ENCODE measurements around the gene HCK. TPM values are rescaled to one million over a fixed set of nuclear protein-coding genes. Genes with fewer than 3 reads are reported as not detected.

Gene HCK
- total and polyA plus RNA-seq, 2 donors (not counting 1 experiment from before 2014, with no cell fraction given): not detected

DNA sequence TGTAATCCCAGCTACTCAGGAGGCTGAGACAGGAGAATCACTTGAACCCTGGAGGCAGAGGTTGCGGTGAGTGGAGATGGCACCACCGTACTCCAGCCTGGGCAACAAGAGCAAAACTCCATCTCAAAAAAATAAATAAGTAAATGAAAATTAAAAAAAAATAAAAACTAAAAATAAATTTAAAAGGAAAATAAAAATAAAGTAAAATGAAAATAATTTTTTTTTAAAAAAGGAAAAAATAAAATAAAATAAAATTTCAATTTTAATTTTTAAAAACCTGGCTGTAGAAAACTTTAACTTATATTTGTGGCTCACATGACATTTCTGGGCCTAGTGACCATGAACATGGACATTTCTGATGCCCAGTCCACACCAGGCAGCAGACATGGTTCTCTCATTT is 16.1 kb downstream of the HCK start:
- no peak overlapping the region for H3K27ac ChIP-seq (ENCODE audit: insufficient read depth, low read length)

DNA sequence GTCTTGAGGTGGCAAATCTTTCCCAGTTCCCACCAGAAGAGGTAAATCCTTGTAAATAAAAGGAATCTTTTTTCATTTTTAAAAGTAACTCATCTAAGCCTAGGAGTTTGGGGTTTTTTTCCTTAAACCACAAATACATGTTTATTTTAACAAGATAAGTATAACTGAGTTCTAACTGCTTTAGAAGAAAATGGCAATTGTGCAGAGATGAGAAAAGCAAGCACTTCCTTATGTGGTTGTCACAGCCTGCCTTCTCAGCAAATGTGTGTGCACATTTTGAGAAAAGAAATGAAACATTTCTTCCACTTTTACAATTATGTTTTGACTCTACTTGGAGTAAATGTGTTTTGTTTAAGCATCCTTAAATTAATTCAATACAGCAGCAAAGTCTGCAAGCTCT is 17.7 kb downstream of the HCK start:
- Histone ChIP-seq H4K20me1 (ENCODE audit: control insufficient read depth, extremely low read depth, insufficient read depth, low read length) (no peaks in the 10 kb centered on the region), H3K4me3 (replicated peaks in 1 of 4; ENCODE audit: control extremely low read depth in 1 of 4, insufficient read depth in 1 of 4, low read depth in 3 of 4, low read length in 4 of 4) (no peak overlapping the region), H3K4me2 (ENCODE audit: extremely low read depth, insufficient read depth, low read length) (no peak overlapping the region), H3K79me2 (ENCODE audit: control insufficient read depth, insufficient read depth, low read length) (no peaks in the 10 kb centered on the region), H3K9me3 (ENCODE audit: control insufficient read depth, insufficient read depth, low read depth, low read length) (no peaks in the 10 kb centered on the region), H3K36me3 (ENCODE audit: control insufficient read depth, insufficient read depth, low read length) (no peaks in the 10 kb centered on the region), H3K4me1 (ENCODE audit: control insufficient read depth, extremely low read depth, insufficient read depth, low read length) (peaks cover 4% of the 10 kb centered on the region), H3K27ac (ENCODE audit: insufficient read depth, low read length) (no peak overlapping the region), H3K9ac (ENCODE audit: insufficient read depth, low read length) (no peak overlapping the region), H3K27me3 (ENCODE audit: control insufficient read depth, insufficient read depth, low read length) (peaks cover 2% of the 10 kb centered on the region), H2AFZ (ENCODE audit: low read length) (no peak overlapping the region)
- DNase-seq (ENCODE audit: low read depth in 2 of 2): peak; percentile 15 to 21
- no peak for TF ChIP-seq EZH2 (IDR thresholded peaks at IDR 0.05; ENCODE audit: low read length, missing control alignments)
- TF ChIP-seq, protein P1, sequence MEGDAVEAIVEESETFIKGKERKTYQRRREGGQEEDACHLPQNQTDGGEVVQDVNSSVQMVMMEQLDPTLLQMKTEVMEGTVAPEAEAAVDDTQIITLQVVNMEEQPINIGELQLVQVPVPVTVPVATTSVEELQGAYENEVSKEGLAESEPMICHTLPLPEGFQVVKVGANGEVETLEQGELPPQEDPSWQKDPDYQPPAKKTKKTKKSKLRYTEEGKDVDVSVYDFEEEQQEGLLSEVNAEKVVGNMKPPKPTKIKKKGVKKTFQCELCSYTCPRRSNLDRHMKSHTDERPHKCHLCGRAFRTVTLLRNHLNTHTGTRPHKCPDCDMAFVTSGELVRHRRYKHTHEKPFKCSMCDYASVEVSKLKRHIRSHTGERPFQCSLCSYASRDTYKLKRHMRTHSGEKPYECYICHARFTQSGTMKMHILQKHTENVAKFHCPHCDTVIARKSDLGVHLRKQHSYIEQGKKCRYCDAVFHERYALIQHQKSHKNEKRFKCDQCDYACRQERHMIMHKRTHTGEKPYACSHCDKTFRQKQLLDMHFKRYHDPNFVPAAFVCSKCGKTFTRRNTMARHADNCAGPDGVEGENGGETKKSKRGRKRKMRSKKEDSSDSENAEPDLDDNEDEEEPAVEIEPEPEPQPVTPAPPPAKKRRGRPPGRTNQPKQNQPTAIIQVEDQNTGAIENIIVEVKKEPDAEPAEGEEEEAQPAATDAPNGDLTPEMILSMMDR (conservative IDR thresholded peaks at IDR 0.05 in 1 of 2, IDR thresholded peaks at IDR 0.05 in 1 of 2; ENCODE audit: low read depth in 1 of 2, low read length in 2 of 2): no peak

More for the DNA sequence above, 16.1 kb downstream of the HCK start:
- no peaks in the 10 kb centered on the region for H3K27me3 ChIP-seq (ENCODE audit: control insufficient read depth, insufficient read depth, low read length)
- no peaks in the 10 kb centered on the region for H3K9me3 ChIP-seq (ENCODE audit: control insufficient read depth, insufficient read depth, low read depth, low read length)
- no peak overlapping the region for H3K4me2 ChIP-seq (ENCODE audit: extremely low read depth, insufficient read depth, low read length)
- no peak overlapping the region for H2AFZ ChIP-seq (ENCODE audit: low read length)
- TF ChIP-seq EZH2 (IDR thresholded peaks at IDR 0.05; ENCODE audit: low read length, missing control alignments): no peak
- TF ChIP-seq, protein P1 (conservative IDR thresholded peaks at IDR 0.05 in 1 of 2, IDR thresholded peaks at IDR 0.05 in 1 of 2; ENCODE audit: low read depth in 1 of 2, low read length in 2 of 2): no peak
- no peaks in the 10 kb centered on the region for H3K79me2 ChIP-seq (ENCODE audit: control insufficient read depth, insufficient read depth, low read length)
- no peak overlapping the region for H3K4me3 ChIP-seq (replicated peaks in 1 of 4; ENCODE audit: control extremely low read depth in 1 of 4, insufficient read depth in 1 of 4, low read depth in 3 of 4, low read length in 4 of 4)
- no peaks in the 10 kb centered on the region for H3K36me3 ChIP-seq (ENCODE audit: control insufficient read depth, insufficient read depth, low read length)
- no peak overlapping the region for H3K9ac ChIP-seq (ENCODE audit: insufficient read depth, low read length)
- no peaks in the 10 kb centered on the region for H4K20me1 ChIP-seq (ENCODE audit: control insufficient read depth, extremely low read depth, insufficient read depth, low read length)
- no peak for DNase-seq (ENCODE audit: low read depth in 2 of 2)
- peaks cover 4% of the 10 kb centered on the region for H3K4me1 ChIP-seq (ENCODE audit: control insufficient read depth, extremely low read depth, insufficient read depth, low read length)

GRCh38 chr20:32070282-32070681 is 18.2 kb downstream of the HCK start:
- Histone ChIP-seq H3K36me3 (ENCODE audit: control insufficient read depth, insufficient read depth, low read length) (no peaks in the 10 kb centered on the region), H3K27me3 (ENCODE audit: control insufficient read depth, insufficient read depth, low read length) (peaks cover 5% of the 10 kb centered on the region), H4K20me1 (ENCODE audit: control insufficient read depth, extremely low read depth, insufficient read depth, low read length) (no peaks in the 10 kb centered on the region), H2AFZ (ENCODE audit: low read length) (no peak overlapping the region), H3K4me1 (ENCODE audit: control insufficient read depth, extremely low read depth, insufficient read depth, low read length) (peaks cover 4% of the 10 kb centered on the region), H3K9me3 (ENCODE audit: control insufficient read depth, insufficient read depth, low read depth, low read length) (no peaks in the 10 kb centered on the region), H3K79me2 (ENCODE audit: control insufficient read depth, insufficient read depth, low read length) (no peaks in the 10 kb centered on the region), H3K4me2 (ENCODE audit: extremely low read depth, insufficient read depth, low read length) (no peak overlapping the region), H3K4me3 (replicated peaks in 1 of 4; ENCODE audit: control extremely low read depth in 1 of 4, insufficient read depth in 1 of 4, low read depth in 3 of 4, low read length in 4 of 4) (no peak overlapping the region), H3K27ac (ENCODE audit: insufficient read depth, low read length) (no peak overlapping the region), H3K9ac (ENCODE audit: insufficient read depth, low read length) (no peak overlapping the region)
- no peak for DNase-seq (ENCODE audit: low read depth in 2 of 2)
- TF ChIP-seq EZH2 (IDR thresholded peaks at IDR 0.05; ENCODE audit: low read length, missing control alignments): no peak
- TF ChIP-seq, protein P1 (conservative IDR thresholded peaks at IDR 0.05 in 1 of 2, IDR thresholded peaks at IDR 0.05 in 1 of 2; ENCODE audit: low read depth in 1 of 2, low read length in 2 of 2): no peak
